ENCODE data around the gene NDUFS8. TPM values are rescaled to one million over a fixed set of nuclear protein-coding genes. Genes with fewer than 3 reads are reported as not detected.

NDUFS8 gene
- total RNA-seq, 6 donors from 2014 or later, result 64.5 to 196 (median 143) TPM

DNA sequence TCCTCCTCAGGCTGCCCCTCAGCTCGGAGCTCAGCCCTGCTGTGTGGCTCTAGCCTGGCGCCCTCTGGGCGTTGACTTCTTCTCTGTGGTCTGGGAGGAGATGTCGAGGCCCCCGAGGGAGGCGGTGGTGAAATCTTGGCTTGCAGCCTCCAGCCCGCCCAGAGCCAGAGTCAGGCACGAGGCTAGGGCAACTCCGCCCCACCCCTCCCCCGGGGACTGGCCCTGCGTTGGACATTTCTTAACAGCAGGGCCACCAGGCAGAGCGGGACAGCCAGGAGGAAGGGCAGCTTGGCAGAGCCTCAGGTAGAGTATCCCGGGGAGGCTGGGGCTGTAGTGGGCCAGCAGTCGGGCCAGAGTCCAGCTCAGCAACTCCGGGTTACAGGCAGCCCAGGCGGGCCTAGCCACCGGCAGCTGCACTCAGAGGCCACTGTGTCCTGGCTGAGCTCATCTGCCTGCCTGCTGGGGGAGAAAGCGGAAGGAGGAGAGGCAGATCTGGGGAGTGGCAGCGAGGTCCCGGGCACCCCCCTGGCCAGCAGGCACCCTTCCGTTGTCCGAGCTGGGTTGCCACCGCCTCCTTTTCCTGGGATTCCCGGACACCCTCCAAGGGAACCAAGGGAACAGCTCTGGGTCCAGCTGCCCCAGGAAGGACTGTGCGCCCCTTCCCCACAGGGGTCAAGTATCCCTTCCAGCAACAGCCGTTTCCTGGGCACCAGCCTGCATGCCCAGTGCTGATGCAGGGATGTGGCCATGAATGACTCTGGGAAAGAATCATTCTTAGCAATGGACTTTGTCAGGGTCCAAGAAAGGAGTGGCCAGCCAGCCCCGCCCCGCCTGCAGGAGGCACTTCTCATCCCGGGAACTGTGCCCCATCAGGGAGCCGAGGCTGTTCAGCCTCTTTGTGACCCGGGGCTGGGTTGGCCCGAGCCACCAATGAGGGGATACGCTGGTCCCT lies 20.1 kb upstream of the NDUFS8 start, which contains the start of gene ALDH3B1:
Gene ALDH3B1 (plus strand): TSS at position 238 of the 952 bp plus-strand sequence. CDS start 4,971 bp downstream, outside the sequence.
- Histone ChIP-seq H3K27ac (peak within 1 kb of the TSS; percentile 89 to 99 (median 93)), H3K4me3 (peak within 1 kb of the TSS; percentile 21 to 54 (median 50)), H3K36me3 (peaks cover 0 to 1% (median 0%) of the 10 kb centered on the region in 4 donors), H3K9me3 (no peaks in the 10 kb centered on the region), H3K4me1 (peaks cover 37 to 75% (median 68%) of the 10 kb centered on the region in 4 donors), H3K27me3 (no peaks in the 10 kb centered on the region)
- peak in 4 of 6 experiments; percentile 3 to 51 (median 31) for TF ChIP-seq CTCF (IDR thresholded peaks at IDR 0.05)
- peak in 1 of 4 donors; percentile 69 for TF ChIP-seq EP300 (IDR thresholded peaks at IDR 0.05)
- peak; percentile 87 to 93 for TF ChIP-seq POLR2AphosphoS5 (IDR thresholded peaks at IDR 0.05)
- TF ChIP-seq POLR2A (IDR thresholded peaks at IDR 0.05), result peak; percentile 47 to 97 (median 72)
- peak; percentile 94 to 98 for DNase-seq
- WGBS, 2 donors, result 15 to 20% methylated on average over 7 to 31 of the region's 33 CpGs
- ATAC-seq (ENCODE audit: low FRiP score in 2 of 2), result peak; percentile 86 to 87

DNA sequence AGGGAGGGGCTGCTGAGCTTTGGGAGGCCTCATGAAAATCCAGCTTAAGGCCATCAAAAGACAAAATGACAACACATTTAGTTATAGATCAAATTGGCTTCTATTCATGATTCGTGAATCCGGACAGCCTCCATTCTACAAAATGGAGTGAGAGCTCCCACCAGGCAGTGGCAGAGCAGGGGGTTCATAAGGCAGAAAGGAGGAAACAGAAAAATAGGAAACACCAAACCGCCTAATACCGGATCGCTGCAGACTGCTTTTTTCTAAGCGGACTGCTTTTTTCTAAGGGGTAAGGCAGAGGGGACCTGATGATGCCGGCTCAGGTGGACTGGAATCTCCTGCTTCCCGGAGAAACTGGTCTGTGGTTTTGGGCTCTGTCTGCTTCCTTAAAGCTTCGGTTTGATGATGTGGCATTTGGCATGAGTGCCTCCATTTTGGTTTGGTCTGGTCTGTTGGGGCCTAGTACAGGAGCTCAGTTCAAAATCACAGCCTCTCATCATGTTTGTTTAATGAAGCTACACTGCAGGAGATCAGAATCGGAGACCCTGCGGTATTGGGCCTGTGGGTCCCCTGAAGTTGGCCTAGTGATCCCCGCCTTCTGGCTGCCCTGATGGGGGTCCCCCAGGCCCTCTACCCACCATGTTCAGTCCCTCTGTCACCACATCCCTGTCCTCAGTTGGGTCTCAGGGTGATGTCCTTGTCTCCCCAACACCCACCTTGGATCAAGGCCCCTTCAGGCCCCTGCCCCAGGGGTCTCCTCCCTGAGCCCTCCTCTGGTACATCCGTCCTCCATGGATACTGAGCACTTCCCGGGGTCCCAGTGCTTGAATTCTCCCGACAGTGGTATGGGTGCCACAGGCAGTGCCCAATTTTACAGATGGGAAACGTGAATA lies 19.2 kb upstream of the NDUFS8 start:
- WGBS, 2 donors, result 67% methylated on average over 16 of the region's 16 CpGs
- H3K9me3 ChIP-seq, result no peaks in the 10 kb centered on the region
- ATAC-seq (ENCODE audit: low FRiP score in 2 of 2), result no peak
- no peaks in the 10 kb centered on the region for H3K27me3 ChIP-seq
- TF ChIP-seq CTCF (IDR thresholded peaks at IDR 0.05) (no peak), POLR2AphosphoS5 (IDR thresholded peaks at IDR 0.05) (no peak), EP300 (IDR thresholded peaks at IDR 0.05) (no peak), POLR2A (IDR thresholded peaks at IDR 0.05) (no peak)
- DNase-seq, result no peak
- H3K27ac ChIP-seq, result peak overlapping the region; percentile 89 to 99 (median 93)
- H3K36me3 ChIP-seq, result peaks cover 0 to 4% (median 0%) of the 10 kb centered on the region in 4 donors
- peak overlapping the region in 3 of 4 donors; percentile 46 to 54 (median 53) for H3K4me3 ChIP-seq
- peaks cover 37 to 85% (median 74%) of the 10 kb centered on the region in 4 donors for H3K4me1 ChIP-seq

GRCh38 chr11:68012044-68012842 lies 18.2 kb upstream of the NDUFS8 start:
- H3K36me3 ChIP-seq, result peaks cover 0 to 4% (median 0%) of the 10 kb centered on the region in 4 donors
- ATAC-seq (ENCODE audit: low FRiP score in 2 of 2) (no peak), DNase-seq (peak in 1 of 2 donors; percentile 61)
- TF ChIP-seq POLR2A (IDR thresholded peaks at IDR 0.05), result no peak
- TF ChIP-seq EP300 (IDR thresholded peaks at IDR 0.05), result no peak
- TF ChIP-seq POLR2AphosphoS5 (IDR thresholded peaks at IDR 0.05), result peak in 1 of 2 donors; percentile 8
- H3K27ac ChIP-seq, result peak overlapping the region; percentile 89 to 99 (median 93)
- H3K9me3 ChIP-seq, result no peaks in the 10 kb centered on the region
- 62 to 75% methylated on average over 4 to 17 of the region's 17 CpGs for WGBS, 2 donors
- H3K27me3 ChIP-seq, result no peaks in the 10 kb centered on the region
- peaks cover 37 to 94% (median 83%) of the 10 kb centered on the region in 4 donors for H3K4me1 ChIP-seq
- H3K4me3 ChIP-seq, result peak overlapping the region in 2 of 4 donors; percentile 0 to 54

DNA sequence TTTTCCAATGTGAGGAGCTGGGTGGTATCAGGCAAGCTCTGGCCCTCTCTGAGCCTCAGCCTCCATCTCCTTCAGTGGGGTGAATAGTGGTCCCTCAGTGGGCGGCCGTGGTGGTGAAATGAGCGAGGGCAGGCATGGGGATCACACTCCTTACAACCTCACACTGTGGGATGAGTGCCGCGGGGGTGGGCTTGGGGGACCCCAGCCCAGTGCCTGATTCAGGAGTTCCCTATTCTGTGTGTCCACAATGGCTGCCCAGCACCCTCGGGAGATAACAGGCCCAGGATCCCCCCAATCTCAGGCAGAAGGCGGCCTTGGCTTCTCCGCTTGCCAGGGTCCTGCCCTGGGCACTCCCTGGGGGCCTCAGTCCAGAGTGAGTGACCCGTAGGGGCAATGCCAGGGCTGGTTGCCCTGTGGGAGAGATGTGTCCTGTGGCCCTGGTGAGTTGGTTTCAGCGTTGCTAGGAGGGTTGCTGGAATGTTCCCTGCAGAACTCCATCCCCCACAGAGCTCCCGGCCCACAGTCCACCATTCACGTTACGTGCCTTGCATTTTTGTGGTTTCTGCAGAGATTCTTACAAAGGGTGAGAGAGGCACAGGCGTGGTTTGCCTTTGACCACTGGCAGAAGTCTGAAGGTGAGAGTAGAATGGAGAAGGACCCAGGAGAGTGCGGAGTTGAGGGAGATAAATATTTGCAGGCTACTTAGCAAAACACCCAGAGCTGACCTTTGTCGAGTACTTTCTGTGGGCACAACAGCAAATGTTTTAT lies 17.5 kb upstream of the NDUFS8 start:
- peaks cover 0 to 4% (median 0%) of the 10 kb centered on the region in 4 donors for H3K36me3 ChIP-seq
- no peak overlapping the region for H3K4me3 ChIP-seq
- H3K9me3 ChIP-seq, result no peaks in the 10 kb centered on the region
- H3K27ac ChIP-seq, result peak overlapping the region; percentile 89 to 99 (median 93)
- WGBS, 2 donors, result 67 to 73% methylated on average over 13 to 16 of the region's 16 CpGs
- peaks cover 37 to 94% (median 84%) of the 10 kb centered on the region in 4 donors for H3K4me1 ChIP-seq
- DNase-seq, result peak in 1 of 2 donors; percentile 91
- ATAC-seq (ENCODE audit: low FRiP score in 2 of 2), result peak; percentile 4 to 74
- no peaks in the 10 kb centered on the region for H3K27me3 ChIP-seq
- TF ChIP-seq POLR2AphosphoS5 (IDR thresholded peaks at IDR 0.05) (peak; percentile 41 to 64), POLR2A (IDR thresholded peaks at IDR 0.05) (peak in 2 of 4 donors; percentile 54 to 68), CTCF (IDR thresholded peaks at IDR 0.05) (no peak), EP300 (IDR thresholded peaks at IDR 0.05) (peak in 2 of 4 donors; percentile 70)
